GM23338 (cell line): ENCODE data around the gene SMIM41. TPM values are rescaled to one million over a fixed set of nuclear protein-coding genes. Genes with fewer than 3 reads are reported as not detected.

Source experiments
- ATAC-seq: fragments of 200-7000 bp; cut with Tn5 transposase; 3 replicates; pipeline ENCODE4 v1.9.1; 2020
- DNase-seq: peaks from one replicate; pipeline ENCODE4 v3.0.0-alpha.2; 2015; ENCODE audit warnings: low spot score
- H2AFZ ChIP-seq: fragments of 200-600 bp; sonication (generic); 2 replicates; pipeline ENCODE4 v1.8.0; 2016; ENCODE audit warnings: antibody characterized with exemption, mild to moderate bottlenecking, moderate library complexity
- H3F3A ChIP-seq: fragments of 200-600 bp; sonication (generic); replicated peaks from 2 replicates; pipeline ENCODE4 v1.8.0; 2017; ENCODE audit warnings: antibody characterized with exemption, mixed run types, low read depth
- H3K27ac ChIP-seq: fragments of 200-600 bp; sonication (generic); 2 replicates; pipeline ENCODE4 v1.6.1; 2016; ENCODE audit warnings: low read depth
- H3K27me3 ChIP-seq: fragments of 200-600 bp; sonication (generic); 2 replicates; pipeline ENCODE4 v1.8.0; 2016; ENCODE audit warnings: mild to moderate bottlenecking, mixed run types, moderate library complexity; ENCODE audit not compliant: insufficient read depth
- H3K36me3 ChIP-seq: fragments of 200-600 bp; sonication (generic); 2 replicates; pipeline ENCODE4 v1.8.0; 2016; ENCODE audit warnings: mild to moderate bottlenecking; ENCODE audit not compliant: insufficient read depth
- H3K4me1 ChIP-seq: fragments of 200-600 bp; sonication (generic); 2 replicates; pipeline ENCODE4 v1.8.0; 2016; ENCODE audit warnings: mild to moderate bottlenecking, moderate library complexity; ENCODE audit not compliant: insufficient read depth
- H3K4me2 ChIP-seq: fragments of 200-600 bp; sonication (generic); 2 replicates; pipeline ENCODE4 v1.7.1; 2017; ENCODE audit warnings: mixed run types
- H3K4me3 ChIP-seq: fragments of 200-600 bp; sonication (generic); 2 replicates; pipeline ENCODE4 v1.6.1; 2016; ENCODE audit warnings: mixed run types
- H3K79me2 ChIP-seq: fragments of 200-600 bp; sonication (generic); replicated peaks from 2 replicates; pipeline ENCODE4 v1.8.0; 2017; ENCODE audit warnings: mild to moderate bottlenecking; ENCODE audit not compliant: insufficient read depth
- H3K9me2 ChIP-seq: fragments of 200-600 bp; sonication (generic); 2 replicates; pipeline ENCODE4 v1.8.0; 2017; ENCODE audit not compliant: insufficient read depth
- H4K20me1 ChIP-seq: fragments of 200-600 bp; sonication (generic); replicated peaks from 2 replicates; pipeline ENCODE4 v1.8.0; 2017; ENCODE audit warnings: mild to moderate bottlenecking; ENCODE audit not compliant: insufficient read depth
- H3K27ac Mint-ChIP-seq: 2 replicates; pipeline ENCODE4 v1.8.0; 2020; ENCODE audit warnings: inconsistent platforms, mild to moderate bottlenecking, moderate library complexity, mixed read lengths
- H3K27me3 Mint-ChIP-seq: 3 replicates; pipeline ENCODE4 v1.8.0; 2022; ENCODE audit warnings: low read depth, mild to moderate bottlenecking, moderate library complexity, mixed read lengths, inconsistent platforms; ENCODE audit not compliant: insufficient read depth, poor library complexity
- H3K36me3 Mint-ChIP-seq: 3 replicates; pipeline ENCODE4 v1.8.0; 2021; ENCODE audit warnings: low read depth, mild to moderate bottlenecking, inconsistent platforms, moderate library complexity, mixed read lengths
- H3K4me1 Mint-ChIP-seq: 3 replicates; pipeline ENCODE4 v1.8.0; 2020; ENCODE audit warnings: mild to moderate bottlenecking, inconsistent platforms, mixed read lengths
- H3K4me3 Mint-ChIP-seq: 3 replicates; pipeline ENCODE4 v1.8.0; 2021; ENCODE audit warnings: moderate library complexity, mild to moderate bottlenecking, inconsistent platforms, mixed read lengths
- H3K9me3 Mint-ChIP-seq: 3 replicates; pipeline ENCODE4 v1.8.0; 2020; ENCODE audit warnings: moderate library complexity, mild to moderate bottlenecking, inconsistent platforms, mixed read lengths
- CREB1 ChIP-seq: fragments of 250-450 bp; sonication (Bioruptor Pico); IDR thresholded peaks from 2 replicates; pipeline ENCODE4 v1.5.0; 2020; ENCODE audit warnings: low read depth, mild to moderate bottlenecking, moderate library complexity
- EZH2phosphoT487 ChIP-seq: fragments of 200-600 bp; sonication (generic); IDR thresholded peaks from one replicate; pipeline ENCODE4 v1.8.1; 2018; ENCODE audit warnings: antibody characterized with exemption; ENCODE audit not compliant: unreplicated experiment
- STAT1 ChIP-seq: IDR thresholded peaks from one replicate; pipeline ENCODE4 v1.6.1; 2016; ENCODE audit warnings: antibody characterized with exemption; ENCODE audit not compliant: unreplicated experiment
- polyA plus RNA-seq: library from polyadenylated mRNA; unstranded; fragments of >200 nt; fragmentation: Nextera tagmentation; extraction: Ambion mirVana; gene quantifications from 2 replicates; pipeline ENCODE4 v1.2.1, GENCODE V29; 2016
- total RNA-seq: library from RNA; depleted of rRNA; stranded (reverse); fragments of >200 nt; shearing (Covaris generic); gene quantifications from 2 replicates; pipeline ENCODE4 v1.2.3, GENCODE V29; 2014
- TF ChIP-seq, protein P1 (sequence below): IDR thresholded peaks from 2 replicates; pipeline ENCODE4 v1.6.1; 2016; ENCODE audit warnings: antibody characterized with exemption
- TF ChIP-seq, protein P2 (sequence below), 2 experiments: fragments of 200-600 bp in 1 of 2; sonication (generic) in 1 of 2; conservative IDR thresholded peaks; 2 replicates each; pipeline versions ENCODE4 v1.5.1 to v1.6.1; 2016 to 2017; ENCODE audit warnings: antibody characterized with exemption in 2 of 2, low read depth in 2 of 2, mild to moderate bottlenecking in 2 of 2, moderate library complexity in 1 of 2
- TF ChIP-seq, protein P3 (sequence below): fragments of 250-450 bp; sonication (Bioruptor Pico); IDR thresholded peaks from 2 replicates; pipeline ENCODE4 v1.5.0; 2020; ENCODE audit warnings: mild to moderate bottlenecking, moderate library complexity

The SMIM41 gene
- total and polyA plus RNA-seq, 2 experiments from 2014 or later = 0.66 TPM

DNA sequence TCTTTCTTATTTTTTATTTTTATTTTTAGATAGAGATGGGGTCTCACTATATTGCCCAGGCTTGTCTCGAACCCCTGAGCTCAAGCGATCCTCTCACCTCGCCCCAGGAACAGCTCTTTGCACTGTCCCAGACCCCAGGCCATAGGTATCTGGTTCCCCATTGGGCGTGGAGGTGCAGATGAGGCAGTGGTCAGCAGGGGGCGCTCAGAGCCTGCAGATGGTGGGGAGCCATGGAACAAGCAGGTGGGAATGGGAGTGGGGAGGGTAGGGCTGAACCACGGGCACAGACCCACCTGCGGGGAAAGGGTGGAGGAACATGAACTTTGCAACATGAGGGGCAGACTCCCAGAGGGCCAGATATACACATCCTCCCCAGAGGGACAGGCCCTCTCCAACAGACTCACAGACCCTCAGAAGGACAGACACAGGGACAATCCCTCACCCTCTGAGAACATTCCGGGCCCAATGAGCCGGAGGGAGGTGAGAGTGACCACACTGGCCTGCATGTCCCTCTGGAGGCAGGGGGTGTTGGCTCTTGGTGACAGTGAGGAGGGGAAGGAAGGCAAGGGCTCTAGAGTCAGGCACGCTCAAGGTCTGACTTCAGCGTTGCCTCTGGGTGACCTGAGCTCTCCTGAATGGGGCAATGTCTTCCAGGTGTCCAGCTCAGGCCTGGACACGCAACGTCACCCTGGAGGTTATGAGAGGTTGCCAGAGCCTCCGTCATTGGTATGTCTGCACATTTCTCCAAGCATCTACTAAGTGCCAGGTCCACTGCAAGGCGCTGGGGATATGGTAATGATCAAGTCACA is 77.5 kb downstream of the SMIM41 start:
- Mint-ChIP-seq H3K4me1 (no peaks in the 10 kb centered on the region; the same call in 1 of the 3 replicates), H3K9me3 (no peaks in the 10 kb centered on the region), H3K27ac (no peak overlapping the region), H3K4me3 (no peak overlapping the region), H3K27me3 (peaks cover 7% of the 10 kb centered on the region), H3K36me3 (no peaks in the 10 kb centered on the region; the same call in 2 of the 3 replicates)
- DNase-seq (peak; percentile 92), ATAC-seq (peak; percentile 86)
- Histone ChIP-seq H3K36me3 (no peaks in the 10 kb centered on the region), H3K4me3 (no peak overlapping the region), H3K27ac (no peak overlapping the region), H3K27me3 (no peaks in the 10 kb centered on the region), H3F3A (no peaks in the 10 kb centered on the region), H4K20me1 (no peaks in the 10 kb centered on the region), H2AFZ (no peak overlapping the region; the same call in 1 of the 2 replicates), H3K4me1 (no peaks in the 10 kb centered on the region), H3K4me2 (no peak overlapping the region), H3K79me2 (no peaks in the 10 kb centered on the region), H3K9me2 (no peaks in the 10 kb centered on the region)
- no peak for TF ChIP-seq EZH2phosphoT487
- peak; percentile 34 for TF ChIP-seq CREB1 (CRISPR knock-in tag)
- TF ChIP-seq, protein P1, sequence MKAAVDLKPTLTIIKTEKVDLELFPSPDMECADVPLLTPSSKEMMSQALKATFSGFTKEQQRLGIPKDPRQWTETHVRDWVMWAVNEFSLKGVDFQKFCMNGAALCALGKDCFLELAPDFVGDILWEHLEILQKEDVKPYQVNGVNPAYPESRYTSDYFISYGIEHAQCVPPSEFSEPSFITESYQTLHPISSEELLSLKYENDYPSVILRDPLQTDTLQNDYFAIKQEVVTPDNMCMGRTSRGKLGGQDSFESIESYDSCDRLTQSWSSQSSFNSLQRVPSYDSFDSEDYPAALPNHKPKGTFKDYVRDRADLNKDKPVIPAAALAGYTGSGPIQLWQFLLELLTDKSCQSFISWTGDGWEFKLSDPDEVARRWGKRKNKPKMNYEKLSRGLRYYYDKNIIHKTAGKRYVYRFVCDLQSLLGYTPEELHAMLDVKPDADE = no peak
- TF ChIP-seq, protein P2, sequence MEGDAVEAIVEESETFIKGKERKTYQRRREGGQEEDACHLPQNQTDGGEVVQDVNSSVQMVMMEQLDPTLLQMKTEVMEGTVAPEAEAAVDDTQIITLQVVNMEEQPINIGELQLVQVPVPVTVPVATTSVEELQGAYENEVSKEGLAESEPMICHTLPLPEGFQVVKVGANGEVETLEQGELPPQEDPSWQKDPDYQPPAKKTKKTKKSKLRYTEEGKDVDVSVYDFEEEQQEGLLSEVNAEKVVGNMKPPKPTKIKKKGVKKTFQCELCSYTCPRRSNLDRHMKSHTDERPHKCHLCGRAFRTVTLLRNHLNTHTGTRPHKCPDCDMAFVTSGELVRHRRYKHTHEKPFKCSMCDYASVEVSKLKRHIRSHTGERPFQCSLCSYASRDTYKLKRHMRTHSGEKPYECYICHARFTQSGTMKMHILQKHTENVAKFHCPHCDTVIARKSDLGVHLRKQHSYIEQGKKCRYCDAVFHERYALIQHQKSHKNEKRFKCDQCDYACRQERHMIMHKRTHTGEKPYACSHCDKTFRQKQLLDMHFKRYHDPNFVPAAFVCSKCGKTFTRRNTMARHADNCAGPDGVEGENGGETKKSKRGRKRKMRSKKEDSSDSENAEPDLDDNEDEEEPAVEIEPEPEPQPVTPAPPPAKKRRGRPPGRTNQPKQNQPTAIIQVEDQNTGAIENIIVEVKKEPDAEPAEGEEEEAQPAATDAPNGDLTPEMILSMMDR (conservative IDR thresholded peaks at IDR 0.05; ENCODE audit: low read depth in 2 of 2) = peak; percentile 96 to 99
- TF ChIP-seq, protein P3, sequence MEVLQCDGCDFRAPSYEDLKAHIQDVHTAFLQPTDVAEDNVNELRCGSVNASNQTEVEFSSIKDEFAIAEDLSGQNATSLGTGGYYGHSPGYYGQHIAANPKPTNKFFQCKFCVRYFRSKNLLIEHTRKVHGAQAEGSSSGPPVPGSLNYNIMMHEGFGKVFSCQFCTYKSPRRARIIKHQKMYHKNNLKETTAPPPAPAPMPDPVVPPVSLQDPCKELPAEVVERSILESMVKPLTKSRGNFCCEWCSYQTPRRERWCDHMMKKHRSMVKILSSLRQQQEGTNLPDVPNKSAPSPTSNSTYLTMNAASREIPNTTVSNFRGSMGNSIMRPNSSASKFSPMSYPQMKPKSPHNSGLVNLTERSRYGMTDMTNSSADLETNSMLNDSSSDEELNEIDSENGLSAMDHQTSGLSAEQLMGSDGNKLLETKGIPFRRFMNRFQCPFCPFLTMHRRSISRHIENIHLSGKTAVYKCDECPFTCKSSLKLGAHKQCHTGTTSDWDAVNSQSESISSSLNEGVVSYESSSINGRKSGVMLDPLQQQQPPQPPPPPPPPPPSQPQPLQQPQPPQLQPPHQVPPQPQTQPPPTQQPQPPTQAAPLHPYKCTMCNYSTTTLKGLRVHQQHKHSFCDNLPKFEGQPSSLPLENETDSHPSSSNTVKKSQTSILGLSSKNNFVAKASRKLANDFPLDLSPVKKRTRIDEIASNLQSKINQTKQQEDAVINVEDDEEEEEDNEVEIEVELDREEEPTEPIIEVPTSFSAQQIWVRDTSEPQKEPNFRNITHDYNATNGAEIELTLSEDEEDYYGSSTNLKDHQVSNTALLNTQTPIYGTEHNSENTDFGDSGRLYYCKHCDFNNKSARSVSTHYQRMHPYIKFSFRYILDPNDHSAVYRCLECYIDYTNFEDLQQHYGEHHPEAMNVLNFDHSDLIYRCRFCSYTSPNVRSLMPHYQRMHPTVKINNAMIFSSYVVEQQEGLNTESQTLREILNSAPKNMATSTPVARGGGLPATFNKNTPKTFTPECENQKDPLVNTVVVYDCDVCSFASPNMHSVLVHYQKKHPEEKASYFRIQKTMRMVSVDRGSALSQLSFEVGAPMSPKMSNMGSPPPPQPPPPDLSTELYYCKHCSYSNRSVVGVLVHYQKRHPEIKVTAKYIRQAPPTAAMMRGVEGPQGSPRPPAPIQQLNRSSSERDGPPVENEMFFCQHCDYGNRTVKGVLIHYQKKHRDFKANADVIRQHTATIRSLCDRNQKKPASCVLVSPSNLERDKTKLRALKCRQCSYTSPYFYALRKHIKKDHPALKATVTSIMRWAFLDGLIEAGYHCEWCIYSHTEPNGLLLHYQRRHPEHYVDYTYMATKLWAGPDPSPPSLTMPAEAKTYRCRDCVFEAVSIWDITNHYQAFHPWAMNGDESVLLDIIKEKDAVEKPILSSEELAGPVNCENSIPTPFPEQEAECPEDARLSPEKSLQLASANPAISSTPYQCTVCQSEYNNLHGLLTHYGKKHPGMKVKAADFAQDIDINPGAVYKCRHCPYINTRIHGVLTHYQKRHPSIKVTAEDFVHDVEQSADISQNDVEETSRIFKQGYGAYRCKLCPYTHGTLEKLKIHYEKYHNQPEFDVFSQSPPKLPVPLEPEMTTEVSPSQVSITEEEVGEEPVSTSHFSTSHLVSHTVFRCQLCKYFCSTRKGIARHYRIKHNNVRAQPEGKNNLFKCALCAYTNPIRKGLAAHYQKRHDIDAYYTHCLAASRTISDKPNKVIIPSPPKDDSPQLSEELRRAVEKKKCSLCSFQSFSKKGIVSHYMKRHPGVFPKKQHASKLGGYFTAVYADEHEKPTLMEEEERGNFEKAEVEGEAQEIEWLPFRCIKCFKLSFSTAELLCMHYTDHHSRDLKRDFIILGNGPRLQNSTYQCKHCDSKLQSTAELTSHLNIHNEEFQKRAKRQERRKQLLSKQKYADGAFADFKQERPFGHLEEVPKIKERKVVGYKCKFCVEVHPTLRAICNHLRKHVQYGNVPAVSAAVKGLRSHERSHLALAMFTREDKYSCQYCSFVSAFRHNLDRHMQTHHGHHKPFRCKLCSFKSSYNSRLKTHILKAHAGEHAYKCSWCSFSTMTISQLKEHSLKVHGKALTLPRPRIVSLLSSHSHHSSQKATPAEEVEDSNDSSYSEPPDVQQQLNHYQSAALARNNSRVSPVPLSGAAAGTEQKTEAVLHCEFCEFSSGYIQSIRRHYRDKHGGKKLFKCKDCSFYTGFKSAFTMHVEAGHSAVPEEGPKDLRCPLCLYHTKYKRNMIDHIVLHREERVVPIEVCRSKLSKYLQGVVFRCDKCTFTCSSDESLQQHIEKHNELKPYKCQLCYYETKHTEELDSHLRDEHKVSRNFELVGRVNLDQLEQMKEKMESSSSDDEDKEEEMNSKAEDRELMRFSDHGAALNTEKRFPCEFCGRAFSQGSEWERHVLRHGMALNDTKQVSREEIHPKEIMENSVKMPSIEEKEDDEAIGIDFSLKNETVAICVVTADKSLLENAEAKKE (CRISPR knock-in tag) = no peak
- TF ChIP-seq STAT1 = no peak
